OCI-LY7 (cell line): ENCODE results near the gene ANKRD63. TPM values are rescaled to one million over a fixed set of nuclear protein-coding genes. Genes with fewer than 3 reads are reported as not detected.

Experiments used
- BruUV-seq: library from RNA; stranded (reverse); fragments of 400-500 nt; replicated peaks from 2 replicates; lab custom pipeline; 2021; lab: Mats Ljungman, UMichigan
- CTCF ChIA-PET: fragments of 300-600 bp; sonication (Branson Sonifier 250); formaldehyde crosslinking; loops from one replicate; lab custom pipeline; 2022; ENCODE audit warnings: antibody characterized with exemption; ENCODE audit not compliant: unreplicated experiment; lab: Charles Lee
- POLR2A ChIA-PET: fragments of 300-600 bp; sonication (Branson Sonifier 250); formaldehyde crosslinking; loops from one replicate; lab custom pipeline; 2022; ENCODE audit warnings: antibody characterized with exemption; lab: Charles Lee
- DNase-seq: peaks from one replicate; pipeline ENCODE4 v3.0.0-alpha.2; 2015; ENCODE audit warnings: low spot score
- H2AFZ ChIP-seq: fragments of 200-600 bp; sonication (generic), shearing (Covaris generic); 2 replicates; pipeline ENCODE4 v1.6.1; 2014; ENCODE audit warnings: mild to moderate bottlenecking, antibody characterized with exemption, low read length, moderate library complexity
- H3K27ac ChIP-seq: fragments of 200-600 bp; sonication (generic); 2 replicates; pipeline ENCODE4 v1.5.1; 2014; ENCODE audit warnings: mixed run types, low read depth, mild to moderate bottlenecking, moderate library complexity, low read length, inconsistent platforms; ENCODE audit not compliant: poor library complexity, severe bottlenecking
- H3K36me3 ChIP-seq: fragments of 200-600 bp; sonication (generic); 2 replicates; pipeline ENCODE4 v1.6.1; 2014; ENCODE audit warnings: mild to moderate bottlenecking, antibody characterized with exemption, low read length, moderate library complexity, mixed read lengths; ENCODE audit not compliant: insufficient read depth
- H3K4me1 ChIP-seq: fragments of 200-600 bp; sonication (generic); 2 replicates; pipeline ENCODE4 v1.5.1; 2014; ENCODE audit warnings: mild to moderate bottlenecking, low read length; ENCODE audit not compliant: insufficient read depth, poor library complexity, severe bottlenecking
- H3K4me2 ChIP-seq: fragments of 200-600 bp; sonication (generic); 2 replicates; pipeline ENCODE4 v1.6.1; 2014; ENCODE audit warnings: mild to moderate bottlenecking, low read length
- H3K4me3 ChIP-seq: fragments of 200-600 bp; sonication (generic); 2 replicates; pipeline ENCODE4 v1.5.1; 2014; ENCODE audit warnings: mild to moderate bottlenecking, low read depth, low read length; ENCODE audit not compliant: poor library complexity, severe bottlenecking
- H3K79me2 ChIP-seq: fragments of 200-600 bp; sonication (generic); 2 replicates; pipeline ENCODE4 v1.6.1; 2016; ENCODE audit warnings: low read depth, mild to moderate bottlenecking, low read length, moderate library complexity, mixed read lengths; ENCODE audit not compliant: insufficient read depth
- H3K9me2 ChIP-seq: fragments of 200-600 bp; sonication (generic); 2 replicates; pipeline ENCODE4 v1.6.1; 2016; ENCODE audit warnings: mild to moderate bottlenecking, low read length, mixed read lengths; ENCODE audit not compliant: insufficient read depth
- H3K9me3 ChIP-seq: fragments of 200-600 bp; sonication (generic); 2 replicates; pipeline ENCODE4 v1.6.1; 2014; ENCODE audit warnings: mild to moderate bottlenecking, mixed run types, low read length, mixed read lengths
- H4K20me1 ChIP-seq: fragments of 200-600 bp; sonication (generic); 2 replicates; pipeline ENCODE4 v1.6.1; 2014; ENCODE audit warnings: mild to moderate bottlenecking, antibody characterized with exemption, low read length, moderate library complexity, mixed read lengths; ENCODE audit not compliant: insufficient read depth
- CTCF ChIP-seq: fragments of 200-600 bp; sonication (generic); conservative IDR thresholded peaks from 2 replicates; pipeline ENCODE4 v1.5.1; 2014; ENCODE audit warnings: mild to moderate bottlenecking, antibody characterized with exemption, low read length, moderate library complexity, mixed read lengths
- EZH2phosphoT487 ChIP-seq: fragments of 200-600 bp; sonication (generic); IDR thresholded peaks from 2 replicates; pipeline ENCODE4 v1.6.1; 2018; ENCODE audit warnings: low read depth, borderline replicate concordance, mild to moderate bottlenecking, mixed run types, antibody characterized with exemption, low read length, moderate library complexity, mixed read lengths
- intact Hi-C: fragments of 100-400 bp; cut with micrococcal nuclease; formaldehyde crosslinking; loops from one replicate; pipeline ENCODE4 v1.10.0; 2022; ENCODE audit not compliant: unreplicated experiment
- total RNA-seq, 2 experiments: library from RNA; depleted of rRNA in 1 of 2; stranded (reverse); fragments of >200 nt in 1 of 2; shearing (Covaris generic) in 1 of 2; gene quantifications; 2 replicates each; pipeline ENCODE4 v1.2.3, GENCODE V29; 2014 to 2022

Gene ANKRD63
- total RNA-seq, 2 experiments from 2014 or later: not detected

DNA sequence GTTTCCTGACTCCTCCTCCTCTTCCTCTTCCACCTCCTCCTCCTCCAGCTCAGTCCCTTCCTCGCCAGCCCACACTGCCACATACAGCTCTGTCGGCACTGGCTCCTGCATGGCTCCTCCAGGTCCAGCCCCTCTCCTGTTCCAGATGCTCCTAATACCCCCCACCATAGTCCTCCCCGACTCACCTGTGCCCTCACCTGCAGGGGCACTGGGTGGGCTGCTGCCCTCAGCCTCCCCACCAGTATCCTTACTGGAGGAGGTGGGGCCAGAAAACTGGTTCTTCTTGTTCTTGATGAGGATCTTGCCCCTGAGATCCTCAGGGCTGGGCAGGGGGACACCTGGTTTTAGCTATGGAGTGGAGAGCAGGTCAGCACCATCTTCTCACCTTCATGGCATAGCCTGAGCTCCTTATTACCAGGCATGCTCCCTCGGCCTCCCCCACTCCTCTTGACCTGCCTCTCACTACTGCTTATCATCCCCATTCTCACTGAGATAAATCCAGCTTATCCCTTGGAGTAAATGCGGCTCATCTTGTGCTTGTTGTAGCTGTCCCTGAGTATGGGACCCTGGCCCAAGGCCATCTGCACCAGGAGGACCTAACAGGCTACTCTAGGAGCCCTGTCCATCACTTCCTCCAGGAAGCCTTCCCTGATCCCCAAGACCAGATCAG, 13.8 kb upstream of the ANKRD63 start:
- BruUV-seq: no TSS peak
- TF ChIP-seq CTCF (no peak), EZH2phosphoT487 (no peak)
- Histone ChIP-seq H3K27ac (no peak overlapping the region), H3K79me2 (no peaks in the 10 kb centered on the region), H3K4me2 (no peak overlapping the region), H3K4me1 (no peaks in the 10 kb centered on the region), H3K36me3 (no peaks in the 10 kb centered on the region), H4K20me1 (no peaks in the 10 kb centered on the region), H3K4me3 (no peak overlapping the region), H3K9me3 (peaks cover 6% of the 10 kb centered on the region), H3K9me2 (no peaks in the 10 kb centered on the region), H2AFZ (no peak overlapping the region)
- CTCF ChIA-PET: no interaction called here
- POLR2A ChIA-PET: no interaction called here
- no peak for DNase-seq
- intact Hi-C loops: no loop called here

- no TSS peak for BruUV-seq
- H3K27ac ChIP-seq: no peak overlapping the region
- no peaks in the 10 kb centered on the region for H3K4me1 ChIP-seq
- TF ChIP-seq CTCF (no peak), EZH2phosphoT487 (no peak)
- no peak overlapping the region for H3K4me3 ChIP-seq
- H3K4me2 ChIP-seq: no peak overlapping the region
- CTCF ChIA-PET: no interaction called here
- peaks cover 6% of the 10 kb centered on the region for H3K9me3 ChIP-seq
- no peaks in the 10 kb centered on the region for H4K20me1 ChIP-seq
- no peaks in the 10 kb centered on the region for H3K9me2 ChIP-seq
- no peak overlapping the region for H2AFZ ChIP-seq
- intact Hi-C loops: no loop called here
- DNase-seq: no peak
- H3K36me3 ChIP-seq: no peaks in the 10 kb centered on the region
- POLR2A ChIA-PET: no interaction called here
- no peaks in the 10 kb centered on the region for H3K79me2 ChIP-seq
These were observed 13.2 kb upstream of the ANKRD63 start for GRCh38 chr15:40295877-40296560.

DNA sequence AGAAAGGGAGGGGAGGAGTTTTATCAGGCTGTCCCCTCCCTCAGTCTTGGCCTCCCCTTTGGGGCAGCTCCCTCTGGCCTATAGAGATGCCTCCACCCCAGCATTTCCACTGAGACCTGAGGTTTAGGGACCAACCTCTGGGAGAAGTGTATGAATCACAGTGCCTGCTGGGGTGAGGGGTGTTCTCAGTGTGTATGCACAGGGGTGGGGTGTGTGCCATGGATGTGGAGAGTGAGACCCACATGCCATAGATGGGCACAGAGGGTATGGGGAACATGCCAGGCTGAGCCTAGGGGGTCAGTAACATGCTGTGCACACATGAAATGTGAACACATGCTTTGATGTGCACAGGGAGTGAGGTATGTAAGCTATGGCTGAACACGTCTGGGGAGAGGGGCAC, 12.4 kb upstream of the ANKRD63 start:
- CTCF ChIA-PET: no interaction called here
- Histone ChIP-seq H3K9me2 (no peaks in the 10 kb centered on the region), H3K79me2 (no peaks in the 10 kb centered on the region), H3K4me1 (peaks cover 2% of the 10 kb centered on the region), H3K9me3 (peaks cover 1% of the 10 kb centered on the region), H2AFZ (no peak overlapping the region), H4K20me1 (no peaks in the 10 kb centered on the region), H3K36me3 (no peaks in the 10 kb centered on the region), H3K4me3 (no peak overlapping the region), H3K4me2 (no peak overlapping the region), H3K27ac (no peak overlapping the region)
- BruUV-seq: no TSS peak
- TF ChIP-seq EZH2phosphoT487 (no peak), CTCF (no peak)
- intact Hi-C loops: no loop called here
- no peak for DNase-seq
- POLR2A ChIA-PET: interaction anchor here (0.6 kb wide), 1 partner anchor 13 kb away, joined by 4 read pairs; no protein-coding TSS in a partner anchor
